GM23338 (cell line): ENCODE measurements around the gene HECTD1. TPM values are rescaled to one million over a fixed set of nuclear protein-coding genes. Genes with fewer than 3 reads are reported as not detected.

Experiments
- ATAC-seq: fragments of 200-7000 bp; cut with Tn5 transposase; 3 replicates; pipeline ENCODE4 v1.9.1; 2020
- DNase-seq: peaks from one replicate; pipeline ENCODE4 v3.0.0-alpha.2; 2015; ENCODE audit warnings: low spot score
- H2AFZ ChIP-seq: fragments of 200-600 bp; sonication (generic); 2 replicates; pipeline ENCODE4 v1.8.0; 2016; ENCODE audit warnings: antibody characterized with exemption, mild to moderate bottlenecking, moderate library complexity
- H3F3A ChIP-seq: fragments of 200-600 bp; sonication (generic); replicated peaks from 2 replicates; pipeline ENCODE4 v1.8.0; 2017; ENCODE audit warnings: antibody characterized with exemption, mixed run types, low read depth
- H3K27ac ChIP-seq: fragments of 200-600 bp; sonication (generic); 2 replicates; pipeline ENCODE4 v1.6.1; 2016; ENCODE audit warnings: low read depth
- H3K27me3 ChIP-seq: fragments of 200-600 bp; sonication (generic); 2 replicates; pipeline ENCODE4 v1.8.0; 2016; ENCODE audit warnings: mild to moderate bottlenecking, mixed run types, moderate library complexity; ENCODE audit not compliant: insufficient read depth
- H3K36me3 ChIP-seq: fragments of 200-600 bp; sonication (generic); 2 replicates; pipeline ENCODE4 v1.8.0; 2016; ENCODE audit warnings: mild to moderate bottlenecking; ENCODE audit not compliant: insufficient read depth
- H3K4me1 ChIP-seq: fragments of 200-600 bp; sonication (generic); 2 replicates; pipeline ENCODE4 v1.8.0; 2016; ENCODE audit warnings: mild to moderate bottlenecking, moderate library complexity; ENCODE audit not compliant: insufficient read depth
- H3K4me2 ChIP-seq: fragments of 200-600 bp; sonication (generic); 2 replicates; pipeline ENCODE4 v1.7.1; 2017; ENCODE audit warnings: mixed run types
- H3K4me3 ChIP-seq: fragments of 200-600 bp; sonication (generic); 2 replicates; pipeline ENCODE4 v1.6.1; 2016; ENCODE audit warnings: mixed run types
- H3K79me2 ChIP-seq: fragments of 200-600 bp; sonication (generic); replicated peaks from 2 replicates; pipeline ENCODE4 v1.8.0; 2017; ENCODE audit warnings: mild to moderate bottlenecking; ENCODE audit not compliant: insufficient read depth
- H3K9me2 ChIP-seq: fragments of 200-600 bp; sonication (generic); 2 replicates; pipeline ENCODE4 v1.8.0; 2017; ENCODE audit not compliant: insufficient read depth
- H4K20me1 ChIP-seq: fragments of 200-600 bp; sonication (generic); replicated peaks from 2 replicates; pipeline ENCODE4 v1.8.0; 2017; ENCODE audit warnings: mild to moderate bottlenecking; ENCODE audit not compliant: insufficient read depth
- H3K27ac Mint-ChIP-seq: 2 replicates; pipeline ENCODE4 v1.8.0; 2020; ENCODE audit warnings: inconsistent platforms, mild to moderate bottlenecking, moderate library complexity, mixed read lengths
- H3K27me3 Mint-ChIP-seq: 3 replicates; pipeline ENCODE4 v1.8.0; 2022; ENCODE audit warnings: low read depth, mild to moderate bottlenecking, moderate library complexity, mixed read lengths, inconsistent platforms; ENCODE audit not compliant: insufficient read depth, poor library complexity
- H3K36me3 Mint-ChIP-seq: 3 replicates; pipeline ENCODE4 v1.8.0; 2021; ENCODE audit warnings: low read depth, mild to moderate bottlenecking, inconsistent platforms, moderate library complexity, mixed read lengths
- H3K4me1 Mint-ChIP-seq: 3 replicates; pipeline ENCODE4 v1.8.0; 2020; ENCODE audit warnings: mild to moderate bottlenecking, inconsistent platforms, mixed read lengths
- H3K4me3 Mint-ChIP-seq: 3 replicates; pipeline ENCODE4 v1.8.0; 2021; ENCODE audit warnings: moderate library complexity, mild to moderate bottlenecking, inconsistent platforms, mixed read lengths
- H3K9me3 Mint-ChIP-seq: 3 replicates; pipeline ENCODE4 v1.8.0; 2020; ENCODE audit warnings: moderate library complexity, mild to moderate bottlenecking, inconsistent platforms, mixed read lengths
- CREB1 ChIP-seq: fragments of 250-450 bp; sonication (Bioruptor Pico); IDR thresholded peaks from 2 replicates; pipeline ENCODE4 v1.5.0; 2020; ENCODE audit warnings: low read depth, mild to moderate bottlenecking, moderate library complexity
- EZH2 ChIP-seq: fragments of 200-600 bp; sonication (generic); IDR thresholded peaks from one replicate; pipeline ENCODE4 v1.8.0; 2017; ENCODE audit warnings: antibody characterized with exemption, mild to moderate bottlenecking, low read depth; ENCODE audit not compliant: unreplicated experiment
- EZH2phosphoT487 ChIP-seq: fragments of 200-600 bp; sonication (generic); IDR thresholded peaks from one replicate; pipeline ENCODE4 v1.8.1; 2018; ENCODE audit warnings: antibody characterized with exemption; ENCODE audit not compliant: unreplicated experiment
- JUNB ChIP-seq: IDR thresholded peaks from one replicate; pipeline ENCODE4 v1.6.1; 2016; ENCODE audit warnings: antibody characterized with exemption; ENCODE audit not compliant: unreplicated experiment
- NANOG ChIP-seq: IDR thresholded peaks from 2 replicates; pipeline ENCODE4 v1.6.1; 2016; ENCODE audit warnings: antibody characterized with exemption, borderline replicate concordance
- POLR2AphosphoS5 ChIP-seq: IDR thresholded peaks from 2 replicates; pipeline ENCODE4 v1.6.1; 2016; ENCODE audit warnings: antibody characterized with exemption, low read depth
- ZNF114 ChIP-seq: fragments of 250-450 bp; sonication (Bioruptor Pico); IDR thresholded peaks from 2 replicates; pipeline ENCODE4 v1.5.0; 2020; ENCODE audit warnings: mild to moderate bottlenecking, moderate library complexity
- ZNF331 ChIP-seq: fragments of 250-450 bp; sonication (Bioruptor Pico); IDR thresholded peaks from 2 replicates; pipeline ENCODE4 v1.5.0; 2020; ENCODE audit warnings: low read depth, mild to moderate bottlenecking, moderate library complexity
- polyA plus RNA-seq: library from polyadenylated mRNA; unstranded; fragments of >200 nt; fragmentation: Nextera tagmentation; extraction: Ambion mirVana; gene quantifications from 2 replicates; pipeline ENCODE4 v1.2.1, GENCODE V29; 2016
- total RNA-seq: library from RNA; depleted of rRNA; stranded (reverse); fragments of >200 nt; shearing (Covaris generic); gene quantifications from 2 replicates; pipeline ENCODE4 v1.2.3, GENCODE V29; 2014
- TF ChIP-seq, protein P1 (sequence below): IDR thresholded peaks from one replicate; pipeline ENCODE4 v1.6.1; 2018; ENCODE audit warnings: antibody characterized with exemption; ENCODE audit not compliant: unreplicated experiment
- TF ChIP-seq, protein P2 (sequence below): IDR thresholded peaks from 2 replicates; pipeline ENCODE4 v1.6.1; 2016; ENCODE audit warnings: antibody characterized with exemption

HECTD1 gene
- total and polyA plus RNA-seq, 2 experiments from 2014 or later = 42.1 to 132 TPM

DNA sequence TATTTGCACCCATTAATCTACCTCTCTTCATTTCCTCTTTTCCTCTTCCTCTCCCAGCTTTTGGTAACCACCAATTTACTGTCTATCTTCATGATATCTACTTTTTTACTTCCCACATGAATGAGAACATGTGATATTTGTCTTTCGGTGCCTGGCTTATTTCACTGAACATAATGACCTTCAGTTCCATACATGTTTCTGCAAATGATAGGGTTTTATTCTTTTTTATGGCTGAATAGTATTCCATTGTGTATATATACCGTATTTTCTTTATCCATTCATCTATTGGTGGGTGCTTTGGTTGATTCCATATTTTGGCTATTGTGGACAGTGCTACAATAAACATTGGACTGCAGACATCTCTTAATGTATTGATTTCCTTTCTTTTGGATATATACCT, 132.4 kb downstream of the HECTD1 start:
- Mint-ChIP-seq H3K4me3 (no peak overlapping the region), H3K9me3 (no peaks in the 10 kb centered on the region), H3K27ac (no peak overlapping the region), H3K4me1 (no peaks in the 10 kb centered on the region), H3K36me3 (peaks cover 17% of the 10 kb centered on the region), H3K27me3 (no peaks in the 10 kb centered on the region)
- ATAC-seq (no peak), DNase-seq (no peak)
- H3K4me2 ChIP-seq = no peak overlapping the region
- no peak overlapping the region for H2AFZ ChIP-seq
- H3K4me1 ChIP-seq = no peaks in the 10 kb centered on the region
- H3F3A ChIP-seq = no peaks in the 10 kb centered on the region
- TF ChIP-seq POLR2AphosphoS5 (no peak), EZH2phosphoT487 (no peak), ZNF114 (no peak), CREB1 (CRISPR knock-in tag) (no peak), ZNF331 (no peak)
- TF ChIP-seq, protein P1, sequence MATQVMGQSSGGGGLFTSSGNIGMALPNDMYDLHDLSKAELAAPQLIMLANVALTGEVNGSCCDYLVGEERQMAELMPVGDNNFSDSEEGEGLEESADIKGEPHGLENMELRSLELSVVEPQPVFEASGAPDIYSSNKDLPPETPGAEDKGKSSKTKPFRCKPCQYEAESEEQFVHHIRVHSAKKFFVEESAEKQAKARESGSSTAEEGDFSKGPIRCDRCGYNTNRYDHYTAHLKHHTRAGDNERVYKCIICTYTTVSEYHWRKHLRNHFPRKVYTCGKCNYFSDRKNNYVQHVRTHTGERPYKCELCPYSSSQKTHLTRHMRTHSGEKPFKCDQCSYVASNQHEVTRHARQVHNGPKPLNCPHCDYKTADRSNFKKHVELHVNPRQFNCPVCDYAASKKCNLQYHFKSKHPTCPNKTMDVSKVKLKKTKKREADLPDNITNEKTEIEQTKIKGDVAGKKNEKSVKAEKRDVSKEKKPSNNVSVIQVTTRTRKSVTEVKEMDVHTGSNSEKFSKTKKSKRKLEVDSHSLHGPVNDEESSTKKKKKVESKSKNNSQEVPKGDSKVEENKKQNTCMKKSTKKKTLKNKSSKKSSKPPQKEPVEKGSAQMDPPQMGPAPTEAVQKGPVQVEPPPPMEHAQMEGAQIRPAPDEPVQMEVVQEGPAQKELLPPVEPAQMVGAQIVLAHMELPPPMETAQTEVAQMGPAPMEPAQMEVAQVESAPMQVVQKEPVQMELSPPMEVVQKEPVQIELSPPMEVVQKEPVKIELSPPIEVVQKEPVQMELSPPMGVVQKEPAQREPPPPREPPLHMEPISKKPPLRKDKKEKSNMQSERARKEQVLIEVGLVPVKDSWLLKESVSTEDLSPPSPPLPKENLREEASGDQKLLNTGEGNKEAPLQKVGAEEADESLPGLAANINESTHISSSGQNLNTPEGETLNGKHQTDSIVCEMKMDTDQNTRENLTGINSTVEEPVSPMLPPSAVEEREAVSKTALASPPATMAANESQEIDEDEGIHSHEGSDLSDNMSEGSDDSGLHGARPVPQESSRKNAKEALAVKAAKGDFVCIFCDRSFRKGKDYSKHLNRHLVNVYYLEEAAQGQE = no peak
- no peak overlapping the region for H3K27ac ChIP-seq
- H3K79me2 ChIP-seq = no peaks in the 10 kb centered on the region
- H3K36me3 ChIP-seq = no peaks in the 10 kb centered on the region
- no peaks in the 10 kb centered on the region for H3K27me3 ChIP-seq
- H4K20me1 ChIP-seq = no peaks in the 10 kb centered on the region
- H3K4me3 ChIP-seq = no peak overlapping the region
- no peaks in the 10 kb centered on the region; the same call in 1 of the 2 replicates for H3K9me2 ChIP-seq

DNA sequence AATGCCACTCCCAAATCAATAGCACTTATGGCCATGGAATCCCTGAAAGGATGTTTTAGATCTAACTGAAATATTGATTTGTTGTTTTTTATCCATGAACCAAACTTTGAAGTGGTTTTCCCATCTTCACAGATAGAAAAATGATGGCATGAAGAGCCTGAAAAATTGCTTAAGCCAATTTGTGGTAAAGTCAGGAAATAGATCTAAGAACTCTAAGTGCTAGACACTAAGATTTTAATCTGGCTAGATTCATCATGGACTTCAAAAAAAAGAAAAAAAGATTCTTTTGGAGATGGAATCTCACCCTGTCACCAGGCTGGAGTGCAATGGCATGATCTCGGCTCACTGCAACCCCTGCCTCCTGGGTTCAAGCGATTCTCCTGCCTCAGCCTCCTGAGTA, 136.4 kb downstream of the HECTD1 start:
- Histone ChIP-seq H3K4me3 (no peak overlapping the region), H2AFZ (no peak overlapping the region), H3K79me2 (no peaks in the 10 kb centered on the region), H3K9me2 (no peaks in the 10 kb centered on the region; the same call in 1 of the 2 replicates), H3F3A (no peaks in the 10 kb centered on the region), H3K36me3 (no peaks in the 10 kb centered on the region), H4K20me1 (no peaks in the 10 kb centered on the region), H3K4me2 (no peak overlapping the region), H3K27me3 (no peaks in the 10 kb centered on the region), H3K27ac (no peak overlapping the region), H3K4me1 (no peaks in the 10 kb centered on the region)
- Mint-ChIP-seq H3K4me3 (no peak overlapping the region), H3K27ac (no peak overlapping the region), H3K9me3 (no peaks in the 10 kb centered on the region), H3K4me1 (no peaks in the 10 kb centered on the region), H3K36me3 (peaks cover 17% of the 10 kb centered on the region), H3K27me3 (no peaks in the 10 kb centered on the region)
- DNase-seq = no peak
- ATAC-seq = no peak
- TF ChIP-seq EZH2phosphoT487 (no peak), POLR2AphosphoS5 (no peak), JUNB (no peak), ZNF331 (no peak), EZH2 (no peak), ZNF114 (no peak), NANOG (no peak)
- TF ChIP-seq, protein P1 = no peak
- TF ChIP-seq, protein P2, sequence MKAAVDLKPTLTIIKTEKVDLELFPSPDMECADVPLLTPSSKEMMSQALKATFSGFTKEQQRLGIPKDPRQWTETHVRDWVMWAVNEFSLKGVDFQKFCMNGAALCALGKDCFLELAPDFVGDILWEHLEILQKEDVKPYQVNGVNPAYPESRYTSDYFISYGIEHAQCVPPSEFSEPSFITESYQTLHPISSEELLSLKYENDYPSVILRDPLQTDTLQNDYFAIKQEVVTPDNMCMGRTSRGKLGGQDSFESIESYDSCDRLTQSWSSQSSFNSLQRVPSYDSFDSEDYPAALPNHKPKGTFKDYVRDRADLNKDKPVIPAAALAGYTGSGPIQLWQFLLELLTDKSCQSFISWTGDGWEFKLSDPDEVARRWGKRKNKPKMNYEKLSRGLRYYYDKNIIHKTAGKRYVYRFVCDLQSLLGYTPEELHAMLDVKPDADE = no peak
